Osteocyte (in vitro differentiated cells): Measurements from ENCODE around the gene SMYD2. TPM values are rescaled to one million over a fixed set of nuclear protein-coding genes. Genes with fewer than 3 reads are reported as not detected.
A peak's percentile ranks its signal among the peaks of the same experiment; 100 is the strongest.

Source experiments
- DNase-seq: peaks from one replicate; pipeline ENCODE4 v3.0.0; 2021; ENCODE audit warnings: mixed read lengths; ENCODE audit not compliant: unreplicated experiment; ENCODE audit errors: extremely low spot score
- H3K27ac Mint-ChIP-seq: one replicate; pipeline ENCODE4 v1.8.0; 2021; ENCODE audit warnings: mild to moderate bottlenecking, mixed read lengths; ENCODE audit not compliant: unreplicated experiment
- H3K27me3 Mint-ChIP-seq: one replicate; pipeline ENCODE4 v1.8.0; 2021; ENCODE audit warnings: mixed read lengths; ENCODE audit not compliant: unreplicated experiment
- H3K36me3 Mint-ChIP-seq: one replicate; pipeline ENCODE4 v1.8.0; 2021; ENCODE audit warnings: mixed read lengths; ENCODE audit not compliant: unreplicated experiment
- H3K4me1 Mint-ChIP-seq: one replicate; pipeline ENCODE4 v1.8.0; 2021; ENCODE audit warnings: mixed read lengths; ENCODE audit not compliant: unreplicated experiment
- H3K4me3 Mint-ChIP-seq: one replicate; pipeline ENCODE4 v1.8.0; 2021; ENCODE audit warnings: mild to moderate bottlenecking, moderate library complexity, mixed read lengths; ENCODE audit not compliant: unreplicated experiment
- H3K9me3 Mint-ChIP-seq: one replicate; pipeline ENCODE4 v1.8.0; 2021; ENCODE audit warnings: mixed read lengths; ENCODE audit not compliant: unreplicated experiment
- total RNA-seq: library from RNA; stranded (reverse); gene quantifications from 2 replicates; pipeline ENCODE4 v1.2.1, GENCODE V29; 2021
- TF ChIP-seq, protein P1 (sequence below): fragments of 200-600 bp; sonication (generic); IDR thresholded peaks from 2 replicates; pipeline ENCODE4 v1.5.0; 2021; ENCODE audit warnings: antibody characterized with exemption, mild to moderate bottlenecking, moderate library complexity

The SMYD2 gene
- total RNA-seq, 1 donor from 2014 or later = 44.7 TPM

DNA sequence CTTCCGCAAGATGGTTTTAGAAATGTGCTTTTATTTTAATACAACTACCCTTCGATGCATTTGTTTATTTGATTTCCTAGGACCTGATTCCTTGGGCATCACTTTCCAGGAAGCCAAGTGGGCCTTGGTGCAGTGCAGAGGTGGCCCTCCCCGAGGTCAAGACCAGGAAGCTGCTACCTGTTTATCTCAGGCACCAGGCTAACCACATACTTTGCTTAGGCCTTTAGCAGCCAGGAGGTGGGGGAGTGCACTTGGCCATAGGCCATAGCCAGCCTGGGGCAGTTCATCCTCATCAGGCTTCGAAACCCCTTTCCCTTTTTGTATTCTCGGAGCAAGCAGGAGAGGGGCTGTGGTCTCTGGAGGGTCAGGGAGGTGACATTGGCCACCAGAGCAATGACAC lies 45.4 kb downstream of the SMYD2 start:
- TF ChIP-seq, protein P1, sequence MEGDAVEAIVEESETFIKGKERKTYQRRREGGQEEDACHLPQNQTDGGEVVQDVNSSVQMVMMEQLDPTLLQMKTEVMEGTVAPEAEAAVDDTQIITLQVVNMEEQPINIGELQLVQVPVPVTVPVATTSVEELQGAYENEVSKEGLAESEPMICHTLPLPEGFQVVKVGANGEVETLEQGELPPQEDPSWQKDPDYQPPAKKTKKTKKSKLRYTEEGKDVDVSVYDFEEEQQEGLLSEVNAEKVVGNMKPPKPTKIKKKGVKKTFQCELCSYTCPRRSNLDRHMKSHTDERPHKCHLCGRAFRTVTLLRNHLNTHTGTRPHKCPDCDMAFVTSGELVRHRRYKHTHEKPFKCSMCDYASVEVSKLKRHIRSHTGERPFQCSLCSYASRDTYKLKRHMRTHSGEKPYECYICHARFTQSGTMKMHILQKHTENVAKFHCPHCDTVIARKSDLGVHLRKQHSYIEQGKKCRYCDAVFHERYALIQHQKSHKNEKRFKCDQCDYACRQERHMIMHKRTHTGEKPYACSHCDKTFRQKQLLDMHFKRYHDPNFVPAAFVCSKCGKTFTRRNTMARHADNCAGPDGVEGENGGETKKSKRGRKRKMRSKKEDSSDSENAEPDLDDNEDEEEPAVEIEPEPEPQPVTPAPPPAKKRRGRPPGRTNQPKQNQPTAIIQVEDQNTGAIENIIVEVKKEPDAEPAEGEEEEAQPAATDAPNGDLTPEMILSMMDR = no peak
- H3K4me1 Mint-ChIP-seq = peaks cover 5% of the 10 kb centered on the region
- no peak overlapping the region for H3K4me3 Mint-ChIP-seq
- H3K27me3 Mint-ChIP-seq = no peaks in the 10 kb centered on the region
- H3K36me3 Mint-ChIP-seq = peaks cover 20% of the 10 kb centered on the region
- H3K27ac Mint-ChIP-seq = no peak overlapping the region
- no peaks in the 10 kb centered on the region for H3K9me3 Mint-ChIP-seq
- DNase-seq = no peak

DNA sequence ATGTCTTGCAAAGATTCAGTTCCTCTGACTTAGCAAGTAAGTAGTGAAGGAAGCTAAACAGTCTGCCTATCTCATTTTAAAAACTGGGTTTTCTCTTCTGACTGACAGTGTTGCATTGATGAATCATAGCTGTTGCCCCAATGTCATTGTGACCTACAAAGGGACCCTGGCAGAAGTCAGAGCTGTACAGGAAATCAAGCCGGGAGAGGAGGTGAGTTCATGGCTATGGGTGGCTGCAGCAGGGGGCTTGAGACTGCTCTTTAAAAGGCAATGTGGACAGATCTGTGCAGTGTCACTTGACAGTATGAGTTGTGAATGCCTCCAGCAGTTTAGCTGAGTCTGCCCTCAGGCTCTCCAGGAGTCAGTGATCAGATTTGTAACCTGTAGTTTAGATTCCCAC lies 46.6 kb downstream of the SMYD2 start:
- Mint-ChIP-seq H3K27ac (peak overlapping the region; percentile 9), H3K4me1 (peaks cover 8% of the 10 kb centered on the region), H3K4me3 (no peak overlapping the region)

DNA sequence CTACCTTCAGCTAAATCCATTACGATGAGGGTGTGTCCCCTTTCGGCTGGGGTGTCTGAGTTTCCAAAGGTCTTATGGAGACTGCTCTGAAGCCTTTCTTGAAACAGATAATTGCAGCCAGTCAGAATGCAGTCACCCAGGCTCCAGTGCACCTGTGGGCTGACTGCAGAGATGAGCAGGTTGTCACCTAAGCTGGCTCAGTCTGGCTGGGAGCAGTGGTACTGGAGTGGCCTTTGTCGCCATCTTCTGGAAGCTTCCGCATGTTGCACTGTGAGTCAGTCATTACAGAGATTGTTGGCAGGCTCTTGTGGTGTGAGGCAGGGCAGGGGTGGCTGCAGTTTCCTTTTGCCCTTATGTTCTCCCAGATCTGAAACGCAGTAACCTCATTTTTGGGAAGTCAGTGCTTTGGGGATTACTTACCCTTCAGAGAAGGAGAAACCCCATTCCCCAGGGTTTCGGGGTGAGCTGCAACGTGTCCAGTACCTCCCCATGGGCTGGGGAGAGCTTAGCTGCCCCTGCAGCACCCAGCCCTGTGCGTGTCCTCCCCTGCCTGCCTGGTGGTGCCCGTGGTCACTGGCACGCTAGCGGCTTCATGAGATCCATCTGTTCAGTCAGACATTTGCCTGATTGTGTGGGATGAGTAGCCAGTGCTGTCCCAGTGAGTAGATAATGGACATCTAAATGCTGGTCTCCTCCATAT lies 48.0 kb downstream of the SMYD2 start:
- Mint-ChIP-seq H3K27me3 (no peaks in the 10 kb centered on the region), H3K36me3 (peaks cover 20% of the 10 kb centered on the region), H3K4me1 (peaks cover 16% of the 10 kb centered on the region), H3K9me3 (no peaks in the 10 kb centered on the region), H3K27ac (no peak overlapping the region), H3K4me3 (no peak overlapping the region)
- TF ChIP-seq, protein P1 = peak; percentile 93
- peak; percentile 89 for DNase-seq

More for the DNA sequence above, 46.6 kb downstream of the SMYD2 start:
- TF ChIP-seq, protein P1 = no peak
- peaks cover 20% of the 10 kb centered on the region for H3K36me3 Mint-ChIP-seq
- no peaks in the 10 kb centered on the region for H3K9me3 Mint-ChIP-seq
- no peaks in the 10 kb centered on the region for H3K27me3 Mint-ChIP-seq
- DNase-seq = no peak

DNA sequence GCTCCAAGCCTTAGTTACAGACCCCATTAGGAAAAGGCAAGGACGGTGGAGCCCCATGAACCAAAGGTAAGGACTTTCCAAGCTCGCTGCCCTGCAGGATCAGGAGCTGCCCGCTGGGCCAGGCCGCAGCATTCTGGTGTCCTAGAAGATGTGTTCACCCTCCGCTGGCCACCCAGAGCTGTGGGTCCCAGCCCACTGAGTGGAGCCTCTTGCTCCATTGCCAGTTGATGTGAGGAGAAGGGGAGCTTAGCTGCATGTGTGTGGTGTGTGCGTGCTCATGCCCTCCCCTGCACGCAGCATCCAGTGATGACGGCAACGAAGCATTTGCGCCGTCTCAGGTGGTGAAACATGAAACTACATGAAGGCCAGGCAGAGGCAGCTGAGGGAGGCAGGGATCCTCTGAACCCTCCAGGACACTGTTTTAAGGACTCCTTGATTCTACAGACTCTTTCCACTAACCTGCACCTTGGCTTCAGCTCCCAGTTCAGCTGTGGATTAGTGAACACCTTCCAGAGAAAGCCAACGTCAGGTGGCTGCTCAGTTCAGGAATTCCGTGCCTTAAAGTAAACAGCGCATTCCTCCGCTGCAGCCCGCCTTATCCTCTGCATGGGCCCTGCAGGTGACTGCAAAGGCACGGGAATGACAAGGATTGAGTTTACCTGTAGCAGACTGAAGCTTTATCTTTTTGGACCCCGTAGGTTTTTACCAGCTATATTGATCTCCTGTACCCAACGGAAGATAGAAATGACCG lies 48.7 kb downstream of the SMYD2 start:
- Mint-ChIP-seq H3K27me3 (no peaks in the 10 kb centered on the region), H3K9me3 (no peaks in the 10 kb centered on the region), H3K27ac (no peak overlapping the region), H3K4me3 (no peak overlapping the region), H3K4me1 (peaks cover 16% of the 10 kb centered on the region), H3K36me3 (peaks cover 15% of the 10 kb centered on the region)
- TF ChIP-seq, protein P1 = no peak
- no peak for DNase-seq

DNA sequence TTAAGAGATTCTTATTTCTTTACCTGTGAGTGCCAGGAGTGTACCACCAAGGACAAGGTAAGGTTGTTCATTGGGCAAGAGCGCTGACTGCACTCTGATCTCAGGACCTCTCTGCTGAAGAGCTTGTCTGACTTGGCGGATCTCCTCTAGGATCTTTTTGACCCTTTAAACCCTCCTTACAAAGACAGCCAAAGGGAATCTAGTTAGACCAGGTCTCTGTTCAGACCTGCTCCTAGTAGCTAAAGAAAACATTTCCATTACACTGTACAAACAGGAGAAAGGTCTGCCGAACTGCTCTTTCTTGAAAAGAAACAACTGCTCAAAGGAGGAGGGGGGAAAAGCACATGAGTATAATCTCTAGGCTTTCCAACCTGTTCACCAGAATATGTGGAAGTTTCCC lies 49.3 kb downstream of the SMYD2 start:
- H3K27ac Mint-ChIP-seq = no peak overlapping the region
- no peak for DNase-seq
- peaks cover 14% of the 10 kb centered on the region for H3K36me3 Mint-ChIP-seq
- H3K27me3 Mint-ChIP-seq = no peaks in the 10 kb centered on the region
- peaks cover 16% of the 10 kb centered on the region for H3K4me1 Mint-ChIP-seq
- H3K4me3 Mint-ChIP-seq = no peak overlapping the region
- TF ChIP-seq, protein P1 = no peak
- H3K9me3 Mint-ChIP-seq = no peaks in the 10 kb centered on the region
